Upper lobe of right lung (tissue), 1 donor: ENCODE results near the gene GGCT. TPM values are rescaled to one million over a fixed set of nuclear protein-coding genes. Genes with fewer than 3 reads are reported as not detected.

Experiments used
- ATAC-seq: fragments of 200-7000 bp; cut with Tn5 transposase; one replicate; pipeline ENCODE4 v1.9.1; 2020; ENCODE audit warnings: mild to moderate bottlenecking, moderate library complexity
- DNase-seq: peaks from one replicate; pipeline ENCODE4 v3.0.0-alpha.2; 2020
- H3K27ac ChIP-seq: fragments of 200-600 bp; one replicate; pipeline ENCODE4 v1.8.0; 2022
- H3K27me3 ChIP-seq: fragments of 200-600 bp; one replicate; pipeline ENCODE4 v1.8.0; 2022; ENCODE audit warnings: mild to moderate bottlenecking
- H3K36me3 ChIP-seq: fragments of 200-600 bp; one replicate; pipeline ENCODE4 v1.8.0; 2022
- H3K4me1 ChIP-seq: fragments of 200-600 bp; one replicate; pipeline ENCODE4 v1.8.0; 2022
- H3K4me3 ChIP-seq: fragments of 200-600 bp; one replicate; pipeline ENCODE4 v1.8.0; 2022; ENCODE audit warnings: mild to moderate bottlenecking
- H3K9me3 ChIP-seq: fragments of 200-600 bp; one replicate; pipeline ENCODE4 v1.8.0; 2022
- intact Hi-C: fragments of 100-400 bp; cut with DNase I; formaldehyde crosslinking; loops from one replicate; pipeline ENCODE4 v1.11.0; 2022
- total RNA-seq: library from RNA; stranded (reverse); fragmentation: NEBNext Ultra II Directional; extraction: Animal tissue kit (Norgen Biotek cat#: 25700); gene quantifications from one replicate; pipeline ENCODE4 v1.2.1, GENCODE V29; 2021
- TF ChIP-seq, protein P1 (sequence below): fragments of 200-600 bp; IDR thresholded peaks from one replicate; pipeline ENCODE4 v1.8.0; 2022; ENCODE audit warnings: antibody characterized with exemption
- donor health status: DM: no; HTN: yes; CAD: no; lungs with severe emphysema.

Gene GGCT
- total RNA-seq, 1 donor from 2014 or later = 25.6 TPM

GRCh38 chr7:30475580-30475979 lies 29.0 kb downstream of the GGCT start:
- no peaks in the 10 kb centered on the region for H3K36me3 ChIP-seq
- H3K9me3 ChIP-seq = no peaks in the 10 kb centered on the region
- no peak for ATAC-seq
- no peak for DNase-seq
- intact Hi-C loops = no loop called here
- H3K27ac ChIP-seq = no peak overlapping the region
- no peak overlapping the region for H3K4me3 ChIP-seq
- H3K4me1 ChIP-seq = peaks cover 76% of the 10 kb centered on the region
- H3K27me3 ChIP-seq = no peaks in the 10 kb centered on the region
- TF ChIP-seq, protein P1, sequence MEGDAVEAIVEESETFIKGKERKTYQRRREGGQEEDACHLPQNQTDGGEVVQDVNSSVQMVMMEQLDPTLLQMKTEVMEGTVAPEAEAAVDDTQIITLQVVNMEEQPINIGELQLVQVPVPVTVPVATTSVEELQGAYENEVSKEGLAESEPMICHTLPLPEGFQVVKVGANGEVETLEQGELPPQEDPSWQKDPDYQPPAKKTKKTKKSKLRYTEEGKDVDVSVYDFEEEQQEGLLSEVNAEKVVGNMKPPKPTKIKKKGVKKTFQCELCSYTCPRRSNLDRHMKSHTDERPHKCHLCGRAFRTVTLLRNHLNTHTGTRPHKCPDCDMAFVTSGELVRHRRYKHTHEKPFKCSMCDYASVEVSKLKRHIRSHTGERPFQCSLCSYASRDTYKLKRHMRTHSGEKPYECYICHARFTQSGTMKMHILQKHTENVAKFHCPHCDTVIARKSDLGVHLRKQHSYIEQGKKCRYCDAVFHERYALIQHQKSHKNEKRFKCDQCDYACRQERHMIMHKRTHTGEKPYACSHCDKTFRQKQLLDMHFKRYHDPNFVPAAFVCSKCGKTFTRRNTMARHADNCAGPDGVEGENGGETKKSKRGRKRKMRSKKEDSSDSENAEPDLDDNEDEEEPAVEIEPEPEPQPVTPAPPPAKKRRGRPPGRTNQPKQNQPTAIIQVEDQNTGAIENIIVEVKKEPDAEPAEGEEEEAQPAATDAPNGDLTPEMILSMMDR = no peak

DNA sequence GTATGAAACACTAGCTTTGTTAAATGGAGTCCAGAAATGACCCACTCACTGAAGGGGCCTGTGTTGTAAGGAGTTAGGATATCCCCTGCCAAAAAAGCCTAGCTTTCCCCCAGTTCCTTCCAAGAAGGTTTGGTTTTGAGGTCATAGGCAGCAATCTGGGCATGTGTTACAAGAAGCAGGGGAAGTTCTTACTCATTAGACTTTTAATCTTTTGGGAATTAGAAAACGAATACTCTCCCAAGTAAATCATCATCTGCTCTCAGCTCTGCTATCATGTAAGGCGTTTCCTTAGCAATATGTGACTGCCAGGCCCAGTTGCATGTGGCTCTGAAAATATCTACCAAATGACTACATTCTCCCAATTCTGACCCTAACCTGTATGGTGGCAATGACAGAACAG lies 29.7 kb downstream of the GGCT start:
- no peak for DNase-seq
- no peaks in the 10 kb centered on the region for H3K9me3 ChIP-seq
- H3K4me3 ChIP-seq = no peak overlapping the region
- no peaks in the 10 kb centered on the region for H3K27me3 ChIP-seq
- H3K27ac ChIP-seq = no peak overlapping the region
- H3K36me3 ChIP-seq = no peaks in the 10 kb centered on the region
- intact Hi-C loops = no loop called here
- TF ChIP-seq, protein P1 = no peak
- H3K4me1 ChIP-seq = peaks cover 82% of the 10 kb centered on the region
- ATAC-seq = no peak

GRCh38 chr7:30474485-30474884 lies 30.1 kb downstream of the GGCT start:
- no peak for DNase-seq
- intact Hi-C loops = no loop called here
- Histone ChIP-seq H3K9me3 (no peaks in the 10 kb centered on the region), H3K36me3 (no peaks in the 10 kb centered on the region), H3K4me1 (peaks cover 85% of the 10 kb centered on the region), H3K27ac (no peak overlapping the region), H3K4me3 (no peak overlapping the region), H3K27me3 (no peaks in the 10 kb centered on the region)
- TF ChIP-seq, protein P1 = no peak
- ATAC-seq = no peak

DNA sequence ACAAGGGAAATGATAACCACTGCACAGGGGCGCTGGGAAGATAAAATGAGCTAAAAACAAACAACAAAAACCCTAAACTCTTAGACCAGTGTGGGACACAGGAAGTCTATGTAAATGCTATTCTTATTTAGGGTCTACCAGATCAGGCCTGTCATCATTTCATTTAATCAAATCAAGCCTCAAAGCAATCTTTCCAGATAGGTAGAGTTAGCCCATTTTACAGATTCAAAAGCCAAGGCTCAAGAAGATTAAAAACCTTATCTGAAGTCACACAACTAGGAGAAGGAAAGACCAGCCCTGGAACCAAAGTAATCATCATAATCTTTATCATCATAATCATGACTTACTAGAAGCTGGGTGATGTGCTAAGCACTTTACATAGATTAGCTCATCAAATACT lies 30.7 kb downstream of the GGCT start:
- intact Hi-C loops = no loop called here
- ATAC-seq (no peak), DNase-seq (no peak)
- no peaks in the 10 kb centered on the region for H3K27me3 ChIP-seq
- H3K4me1 ChIP-seq = peaks cover 86% of the 10 kb centered on the region
- no peaks in the 10 kb centered on the region for H3K9me3 ChIP-seq
- H3K36me3 ChIP-seq = no peaks in the 10 kb centered on the region
- H3K4me3 ChIP-seq = no peak overlapping the region
- H3K27ac ChIP-seq = peak overlapping the region; percentile 68
- TF ChIP-seq, protein P1 = no peak

GRCh38 chr7:30472784-30473775 lies 31.5 kb downstream of the GGCT start:
- intact Hi-C loops = no loop called here

More at GRCh38 chr7:30472784-30473775, 31.5 kb downstream of the GGCT start:
- Histone ChIP-seq H3K4me3 (no peak overlapping the region), H3K36me3 (no peaks in the 10 kb centered on the region), H3K4me1 (peaks cover 94% of the 10 kb centered on the region), H3K27ac (peak overlapping the region; percentile 68), H3K27me3 (no peaks in the 10 kb centered on the region), H3K9me3 (no peaks in the 10 kb centered on the region)
- TF ChIP-seq, protein P1 = no peak
- no peak for ATAC-seq
- no peak for DNase-seq
